Measurements from ENCODE around the gene TTC1.

The TTC1 gene

DNA sequence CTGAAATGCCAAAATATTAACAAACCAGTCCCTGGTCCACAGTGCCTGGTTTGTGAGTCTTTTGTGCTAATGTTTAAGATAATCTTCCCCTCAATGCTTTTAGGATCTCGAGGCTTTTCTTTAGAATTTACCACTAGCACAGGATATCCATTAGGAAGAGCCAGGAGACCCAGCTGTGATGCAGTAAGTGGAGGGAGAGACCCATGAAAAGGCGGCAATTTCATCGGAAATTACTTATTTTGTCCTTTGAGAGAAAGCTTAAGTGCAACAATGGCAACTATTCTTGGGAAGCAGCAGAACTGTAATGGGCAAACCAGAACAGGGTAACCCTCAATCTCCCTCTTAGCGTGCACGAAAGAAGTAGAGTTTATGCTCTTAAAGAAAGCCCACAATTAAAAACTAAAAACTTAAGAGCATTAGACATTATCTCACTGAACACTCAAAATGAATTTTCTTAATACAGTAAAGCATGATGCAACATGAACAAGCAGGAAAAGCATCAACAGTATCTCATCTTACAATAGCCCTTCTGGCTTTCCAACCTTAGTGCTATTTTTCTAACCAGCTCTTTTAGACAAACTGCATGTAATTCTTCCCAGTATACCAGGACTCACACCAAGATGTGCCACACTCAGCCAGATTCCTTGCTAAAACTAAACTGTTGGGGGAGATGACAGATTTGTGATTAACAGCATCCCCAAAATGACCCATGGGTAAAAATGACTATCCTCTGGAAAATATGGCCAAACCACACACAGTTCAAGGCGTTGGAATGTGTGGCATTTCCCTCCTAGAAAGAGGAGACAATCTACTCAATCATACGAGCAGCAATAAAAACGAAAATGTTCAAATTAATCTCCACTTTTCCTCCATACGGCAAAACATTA is 73.9 kb downstream of the TTC1 start:
- no peak for DNase-seq (ENCODE audit: low read depth in 2 of 2, low spot score in 1 of 2)

DNA sequence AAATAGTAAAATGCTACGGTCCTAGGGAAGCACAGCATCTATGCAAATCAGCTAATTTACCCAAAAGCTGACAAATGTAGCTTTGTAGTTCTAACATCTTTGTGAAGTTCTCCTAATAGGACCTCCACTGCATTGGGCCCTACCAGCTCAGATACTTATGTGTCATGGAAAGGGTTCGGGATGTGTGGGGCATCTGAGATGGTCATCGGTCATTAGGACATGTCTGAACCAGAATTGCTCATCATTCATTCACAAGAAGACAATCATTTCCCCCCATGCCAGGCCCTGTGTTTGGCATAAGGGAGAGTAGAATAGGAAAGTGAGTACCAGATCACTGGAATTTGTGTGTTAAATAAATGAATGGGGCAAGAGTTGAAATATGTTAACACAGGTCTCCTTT is 74.6 kb downstream of the TTC1 start:
- no peak for DNase-seq (ENCODE audit: low read depth in 2 of 2, low spot score in 1 of 2)

DNA sequence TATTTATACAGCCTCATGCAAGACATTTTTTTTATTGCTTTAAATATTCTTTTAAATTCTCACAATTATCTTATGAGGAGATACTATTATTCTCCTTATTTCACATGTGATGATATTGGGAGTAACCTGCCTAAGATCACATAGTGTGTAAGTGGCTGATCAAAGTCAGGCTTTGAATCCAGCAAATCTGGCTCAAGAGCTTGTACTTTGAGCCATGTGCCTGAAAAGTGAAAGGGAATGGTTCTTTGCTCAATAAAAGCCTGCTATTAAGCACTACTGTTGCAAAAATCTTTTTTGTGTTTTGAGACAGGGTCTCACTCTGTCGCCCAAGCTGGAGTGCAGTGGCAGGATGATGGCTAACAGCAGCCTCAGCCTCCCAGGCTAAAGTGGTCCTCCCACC is 75.2 kb downstream of the TTC1 start:
- no peak for DNase-seq (ENCODE audit: low read depth in 2 of 2, low spot score in 1 of 2)

DNA sequence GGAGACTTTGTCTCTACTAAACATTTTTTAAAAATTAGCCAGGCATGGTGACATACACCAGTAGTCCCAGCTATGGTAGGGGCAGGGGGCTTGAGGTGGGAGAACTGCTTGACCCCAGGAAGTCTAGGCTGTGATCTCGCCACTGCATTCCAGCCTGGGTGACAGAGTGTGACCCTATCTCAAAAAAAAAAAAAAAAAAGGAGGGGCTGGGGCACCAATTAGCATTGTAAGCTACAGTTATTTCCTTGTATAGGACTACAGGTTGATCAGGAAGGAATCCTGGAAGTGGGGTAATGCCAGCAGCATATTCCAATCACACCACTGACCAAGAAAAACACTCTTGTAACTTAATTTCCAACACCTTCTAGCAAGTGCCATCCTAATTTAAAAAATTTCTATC is 78.3 kb downstream of the TTC1 start:
- DNase-seq (ENCODE audit: low read depth in 2 of 2, low spot score in 1 of 2), result no peak

DNA sequence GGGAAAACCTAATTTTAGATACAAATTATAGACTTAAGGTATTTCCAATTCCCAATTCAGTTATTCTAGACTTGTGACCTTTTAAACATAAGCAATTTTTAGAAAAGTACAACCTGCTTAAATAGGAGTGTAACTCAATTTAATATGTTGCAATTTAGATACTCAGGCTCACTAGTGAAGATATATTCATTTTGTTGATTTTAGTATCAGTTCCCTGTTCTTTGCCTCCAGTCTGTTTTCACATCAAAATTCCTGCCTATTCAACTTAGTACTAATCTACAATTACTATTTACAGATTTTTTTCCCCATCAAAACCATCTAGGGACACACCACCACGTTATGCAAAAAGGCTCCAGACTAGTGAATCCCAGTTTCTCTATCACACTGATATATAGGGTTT is 79.9 kb downstream of the TTC1 start:
- no peak for DNase-seq (ENCODE audit: low read depth in 2 of 2, low spot score in 1 of 2)

DNA sequence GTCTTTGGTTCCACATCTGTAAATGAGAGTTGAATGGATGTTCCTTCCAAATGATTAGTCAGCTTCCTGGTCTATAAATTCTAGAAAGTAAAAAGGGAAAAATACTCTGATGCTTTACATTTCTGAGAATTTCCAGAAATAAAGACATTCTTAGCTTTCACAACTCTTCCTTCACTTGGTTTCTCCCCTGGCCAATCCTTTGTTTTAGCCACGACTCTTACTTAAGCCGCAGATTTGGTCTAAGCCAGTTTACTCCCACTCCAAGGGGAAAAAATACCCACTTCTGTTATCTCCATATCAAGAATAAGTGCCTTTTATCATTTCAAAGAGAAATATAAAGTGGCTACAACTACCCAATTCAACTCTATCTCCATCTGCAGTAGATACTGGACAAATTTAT is 80.6 kb downstream of the TTC1 start:
- DNase-seq (ENCODE audit: low read depth in 2 of 2, low spot score in 1 of 2), result no peak

DNA sequence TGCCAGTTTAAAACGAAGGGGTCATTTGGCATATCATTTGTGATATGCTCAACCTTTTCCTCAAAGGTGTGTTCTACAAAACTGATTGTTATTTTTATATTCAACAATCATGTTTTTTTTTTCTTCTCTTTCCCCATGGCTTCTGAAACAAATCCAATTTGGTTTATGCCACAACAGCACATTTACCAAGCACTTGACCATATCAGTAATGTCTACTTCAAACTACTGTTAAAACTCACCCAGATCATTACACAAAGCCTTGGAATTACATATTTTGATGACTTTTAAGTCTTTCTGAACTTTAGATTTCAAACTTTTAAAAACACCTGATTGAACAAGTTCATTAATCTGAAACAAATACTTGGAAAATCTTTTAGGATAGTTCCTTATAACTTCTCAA is 81.1 kb downstream of the TTC1 start:
- no peak for DNase-seq (ENCODE audit: low read depth in 2 of 2, low spot score in 1 of 2)

DNA sequence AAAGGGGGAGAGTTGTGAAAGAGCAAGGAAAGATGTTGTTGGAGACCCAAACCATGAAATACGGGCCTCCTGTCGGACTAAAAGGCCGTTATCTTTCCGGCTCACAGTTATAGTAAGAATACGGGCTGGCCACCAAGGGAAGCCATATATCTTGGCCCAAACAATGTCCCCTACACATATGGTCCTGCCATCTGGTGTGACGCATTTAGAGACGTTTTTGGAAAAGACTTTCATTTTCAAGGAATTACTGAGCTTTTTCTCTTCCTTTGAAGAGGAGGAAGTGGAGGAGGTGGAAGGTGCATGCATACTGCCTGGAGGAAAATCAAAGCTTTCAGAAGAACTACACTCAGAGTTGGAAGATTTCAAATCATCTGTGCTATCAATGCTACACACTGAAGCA is 83.6 kb downstream of the TTC1 start:
- DNase-seq (ENCODE audit: low read depth in 2 of 2, low spot score in 1 of 2), result no peak

DNA sequence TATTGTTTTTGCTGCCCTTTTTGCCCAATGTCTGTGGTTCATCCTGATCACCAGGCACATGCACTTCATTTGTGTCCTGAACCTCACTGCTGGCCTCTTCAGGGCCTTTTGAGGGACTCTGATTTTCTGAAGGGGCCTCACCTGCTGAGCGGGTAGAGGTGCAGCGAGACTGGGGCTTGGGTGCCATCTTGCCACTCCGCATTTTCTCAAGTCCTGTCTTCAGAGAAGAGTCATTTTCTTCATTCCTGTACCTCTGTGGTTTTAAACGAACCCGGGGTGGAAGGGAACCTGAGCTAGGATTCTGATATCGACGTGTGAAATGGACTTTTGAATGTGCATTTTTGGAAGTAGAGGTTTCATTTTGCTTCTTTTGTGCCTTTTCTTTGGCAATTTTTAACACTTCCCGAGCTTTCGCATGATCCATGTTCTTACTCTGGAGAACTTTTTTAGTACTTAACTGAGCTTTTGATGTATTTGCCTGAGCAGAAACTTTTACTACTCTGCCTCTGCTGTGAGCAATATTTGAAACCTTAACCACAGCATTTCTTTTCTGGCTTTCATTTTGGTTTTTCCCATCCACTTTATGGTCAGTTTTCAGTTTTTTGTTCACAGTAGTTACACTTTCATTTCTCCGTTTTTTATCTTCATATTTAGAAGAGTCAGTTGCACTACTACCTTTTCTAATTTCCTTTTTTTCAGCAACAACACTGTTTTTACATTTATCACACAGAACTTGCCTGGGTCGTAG is 84.2 kb downstream of the TTC1 start:
- DNase-seq (ENCODE audit: low read depth in 2 of 2, low spot score in 1 of 2), result no peak

DNA sequence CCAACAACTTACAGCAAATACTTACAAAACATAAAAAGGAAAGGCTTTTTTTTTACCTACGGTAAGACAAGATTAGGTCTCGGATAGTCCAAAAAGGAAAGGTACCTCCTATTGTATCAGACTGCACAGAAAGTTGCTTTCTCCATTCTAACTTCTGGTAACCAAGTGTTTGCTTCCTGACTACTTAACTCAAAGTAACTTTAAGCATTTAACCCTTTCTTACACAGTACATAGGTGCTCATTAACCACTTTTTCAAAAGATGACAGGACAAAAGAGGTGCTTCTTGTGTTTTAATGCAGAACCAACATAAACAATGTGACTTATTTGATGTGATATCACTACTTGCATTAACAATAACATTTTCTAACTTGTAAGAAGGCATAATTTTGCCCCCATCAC is 87.2 kb downstream of the TTC1 start:
- no peak for DNase-seq (ENCODE audit: low read depth in 2 of 2, low spot score in 1 of 2)

DNA sequence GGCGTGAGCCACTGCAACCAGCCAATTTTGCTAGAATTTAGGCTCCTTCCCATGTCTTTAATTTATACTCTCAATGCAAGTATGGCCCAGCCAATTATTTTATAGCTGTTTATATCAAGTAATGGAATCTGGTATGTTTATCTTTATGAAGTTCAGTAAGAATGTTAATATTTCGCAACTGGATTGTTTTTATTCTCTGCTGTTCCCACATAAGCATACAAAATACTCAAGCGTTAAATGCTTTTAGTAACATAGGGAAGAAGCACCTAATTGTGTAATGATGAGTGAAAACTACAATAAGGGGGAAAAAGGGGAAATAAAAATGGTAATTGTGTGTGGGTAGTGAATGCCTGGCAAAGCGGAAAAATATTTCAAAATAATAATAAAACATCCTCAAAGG is 89.1 kb downstream of the TTC1 start:
- DNase-seq (ENCODE audit: low read depth in 2 of 2, low spot score in 1 of 2), result no peak

DNA sequence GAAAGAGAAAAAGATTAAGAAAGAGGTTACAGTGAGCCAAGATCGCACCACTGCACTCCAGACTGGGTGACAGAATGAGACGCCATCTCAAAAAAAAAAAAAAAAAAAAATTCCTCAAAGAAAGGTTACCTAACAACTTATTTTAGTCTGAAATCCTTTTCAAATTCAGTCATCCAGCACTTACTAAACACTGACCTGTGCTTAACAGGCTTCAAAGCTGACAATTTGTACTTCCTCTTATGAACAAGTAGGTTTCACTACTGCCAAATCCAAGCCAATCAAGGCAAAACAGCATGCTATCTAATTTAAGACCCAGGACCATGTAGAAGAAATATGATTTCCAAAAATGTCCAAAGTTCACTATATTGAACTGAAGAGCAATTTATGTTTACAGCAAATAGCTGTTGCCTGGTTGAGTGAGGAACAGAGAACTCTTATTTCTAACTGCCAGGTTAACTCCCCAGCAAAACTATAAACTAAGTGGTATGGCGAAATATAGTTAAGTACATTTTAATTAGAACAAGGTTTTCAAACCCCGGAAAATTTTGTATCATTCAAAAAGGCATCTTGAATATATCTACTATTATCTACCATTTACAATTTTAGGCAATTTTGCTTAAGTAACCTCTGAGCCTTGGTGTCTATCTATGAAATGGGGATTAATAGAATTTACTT is 96.9 kb downstream of the TTC1 start:
- DNase-seq (ENCODE audit: low read depth in 2 of 2, low spot score in 1 of 2), result no peak

DNA sequence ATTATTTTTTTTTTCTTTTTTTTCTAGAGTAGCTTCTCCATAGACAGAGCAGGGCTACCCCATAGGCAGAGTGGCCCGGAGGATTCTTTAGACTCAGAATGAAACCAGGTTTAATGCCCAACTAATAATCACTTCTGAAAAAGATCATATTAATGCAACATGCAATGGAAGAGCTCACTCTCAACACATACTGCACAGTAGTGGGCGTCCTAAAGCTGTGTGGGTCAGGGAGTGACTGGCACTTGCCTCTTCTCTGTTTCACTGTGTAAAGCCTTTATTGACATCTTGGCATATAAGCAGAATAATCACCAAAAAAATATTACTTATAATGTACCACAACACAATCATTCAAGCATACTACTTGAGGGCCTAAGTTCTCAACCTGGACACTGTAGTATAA is 99.2 kb downstream of the TTC1 start:
- DNase-seq (ENCODE audit: low read depth in 2 of 2, low spot score in 1 of 2), result no peak
